A673 (cell line): ENCODE measurements around the gene APBB2.

Experiments used
- CTCF ChIP-seq: fragments of 300-800, 200-600 bp; sonication (generic); conservative IDR thresholded peaks from 2 replicates; pipeline ENCODE4 v1.5.1; 2017; ENCODE audit warnings: low read depth, mild to moderate bottlenecking, antibody characterized with exemption, low read length, moderate library complexity, mixed read lengths
- EZH2 ChIP-seq: fragments of 200-600 bp; sonication (generic); IDR thresholded peaks from 2 replicates; pipeline ENCODE4 v1.6.1; 2017; ENCODE audit warnings: borderline replicate concordance, low read depth, mild to moderate bottlenecking, mixed read lengths, antibody characterized with exemption, low read length; ENCODE audit not compliant: poor library complexity, severe bottlenecking

GRCh38 chr4:40829586-40829985 is 384.8 kb downstream of the APBB2 start:
- TF ChIP-seq CTCF = no peak
- TF ChIP-seq EZH2 = no peak
